ENCODE results near the gene FAM193B.

DNA sequence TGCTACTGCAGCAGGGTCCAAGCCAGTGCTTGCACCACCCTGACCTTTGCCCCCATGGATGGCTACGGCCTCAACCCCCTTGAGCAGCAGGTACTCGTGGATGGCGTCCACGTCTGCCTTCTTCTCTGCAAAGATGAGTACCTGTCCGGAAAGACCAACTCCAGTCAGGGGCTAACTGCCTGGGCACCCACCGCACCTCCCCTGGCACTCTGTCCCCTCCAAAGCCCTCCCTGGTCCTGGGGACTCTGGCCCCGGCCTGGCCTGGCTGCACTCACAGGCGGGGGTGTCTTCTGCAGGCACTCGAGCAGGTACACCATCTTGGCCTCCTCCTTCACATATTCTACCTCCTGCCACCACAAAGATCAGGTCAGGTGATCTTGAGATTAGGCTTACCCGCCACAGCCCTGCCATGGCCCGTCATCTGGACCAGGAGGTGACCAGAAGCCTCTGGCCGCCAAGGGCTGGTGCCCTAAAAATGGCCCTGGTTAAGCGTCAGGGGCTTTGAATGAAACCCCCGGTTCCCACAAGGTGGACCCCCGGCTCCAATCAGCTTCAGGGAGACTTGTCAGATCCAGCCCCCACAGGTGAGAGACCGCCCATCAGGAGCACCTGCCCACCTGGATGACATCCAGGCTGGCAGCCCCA, 41.5 kb downstream of the FAM193B start:
- TF ChIP-seq CTCF (IDR thresholded peaks at IDR 0.05) (no peak), POLR2A (IDR thresholded peaks at IDR 0.05) (no peak)
